ENCODE results near the gene LY6G6F. TPM values are rescaled to one million over a fixed set of nuclear protein-coding genes. Genes with fewer than 3 reads are reported as not detected.
A peak's percentile ranks its signal among the peaks of the same experiment; 100 is the strongest.

LY6G6F gene
- total and polyA plus RNA-seq, 8 donors = not detected

GRCh38 chr6:31676904-31677303 lies 29.8 kb upstream of the LY6G6F start:
- Histone ChIP-seq H3K27ac (no peak overlapping the region), H3K4me3 (no peak overlapping the region), H3K9me3 (no peaks in the 10 kb centered on the region), H3K27me3 (no peaks in the 10 kb centered on the region), H3K36me3 (peaks cover 13 to 27% (median 24%) of the 10 kb centered on the region in 4 donors), H3K4me1 (peaks cover 9 to 20% (median 17%) of the 10 kb centered on the region in 4 donors)
- WGBS, 5 donors = 68 to 87% (median 77%) methylated on average over 5 to 6 of the region's 6 CpGs
- no peak for DNase-seq
- TF ChIP-seq POLR2A (IDR thresholded peaks at IDR 0.05) = no peak
- TF ChIP-seq CTCF (IDR thresholded peaks at IDR 0.05) = no peak
- no peak for TF ChIP-seq POLR2AphosphoS5 (IDR thresholded peaks at IDR 0.05)
- TF ChIP-seq EP300 (IDR thresholded peaks at IDR 0.05) = no peak
- intact Hi-C loops (cut with DNase I; ENCODE audit: low total_unique reads) = no loop called here

- DNase-seq = no peak
- TF ChIP-seq POLR2AphosphoS5 (IDR thresholded peaks at IDR 0.05) = no peak
- TF ChIP-seq CTCF (IDR thresholded peaks at IDR 0.05) = no peak
- no peak for TF ChIP-seq POLR2A (IDR thresholded peaks at IDR 0.05)
- no peak for TF ChIP-seq EP300 (IDR thresholded peaks at IDR 0.05)
- H3K27ac ChIP-seq = no peak overlapping the region
- WGBS, 5 donors = 70 to 79% (median 73%) methylated on average over 8 of the region's 8 CpGs
- no peaks in the 10 kb centered on the region for H3K9me3 ChIP-seq
- intact Hi-C loops (cut with DNase I; ENCODE audit: low total_unique reads) = no loop called here
- H3K36me3 ChIP-seq = peaks cover 4 to 16% (median 13%) of the 10 kb centered on the region in 4 donors
- no peaks in the 10 kb centered on the region for H3K27me3 ChIP-seq
- peaks cover 11 to 29% (median 22%) of the 10 kb centered on the region in 4 donors for H3K4me1 ChIP-seq
- no peak overlapping the region for H3K4me3 ChIP-seq
Observed at GRCh38 chr6:31677955-31678354, 28.7 kb upstream of the LY6G6F start.

GRCh38 chr6:31680226-31681134 lies 26.2 kb upstream of the LY6G6F start, which contains the start of gene LY6G5C:
Gene LY6G5C, minus strand, starts transcription at chr6:31681067. Its CDS starts 694 bp downstream, at chr6:31680373.
- H3K4me3 ChIP-seq = peak within 1 kb of the TSS; percentile 53 to 55 (median 54)
- H3K9me3 ChIP-seq = no peaks in the 10 kb centered on the region
- intact Hi-C loops (cut with DNase I; ENCODE audit: low total_unique reads) = loop anchor here (10.0 kb wide), 1 partner anchor 84 kb away; the partner anchor contains the start of gene SAPCD1
- peaks cover 0 to 13% (median 10%) of the 10 kb centered on the region in 4 donors for H3K36me3 ChIP-seq
- TF ChIP-seq POLR2AphosphoS5 (IDR thresholded peaks at IDR 0.05) (peak in 2 of 3 donors; percentile 44 to 87), CTCF (IDR thresholded peaks at IDR 0.05) (peak in 5 of 7 experiments; percentile 41 to 84 (median 61)), EP300 (IDR thresholded peaks at IDR 0.05) (no peak)
- DNase-seq = peak; percentile 87 to 95
- peak within 1 kb of the TSS; percentile 61 to 85 (median 79) for H3K27ac ChIP-seq
- 11 to 13% (median 12%) methylated on average over 17 of the region's 17 CpGs for WGBS, 5 donors
- peaks cover 11 to 39% (median 28%) of the 10 kb centered on the region in 4 donors for H3K4me1 ChIP-seq
- H3K27me3 ChIP-seq = no peaks in the 10 kb centered on the region

- peak in 1 of 7 experiments; percentile 9 for TF ChIP-seq CTCF (IDR thresholded peaks at IDR 0.05)
- TF ChIP-seq EP300 (IDR thresholded peaks at IDR 0.05) = no peak
- TF ChIP-seq POLR2AphosphoS5 (IDR thresholded peaks at IDR 0.05) = no peak
- no peak for TF ChIP-seq POLR2A (IDR thresholded peaks at IDR 0.05)
- 0 to 1% (median 0%) methylated on average over 11 to 40 of the region's 40 CpGs for WGBS, 5 donors
- intact Hi-C loops (cut with DNase I; ENCODE audit: low total_unique reads) = loop anchor here (10.0 kb wide), 1 partner anchor 84 kb away; the partner anchor contains the start of gene SAPCD1
- Histone ChIP-seq H3K9me3 (no peaks in the 10 kb centered on the region), H3K27ac (peak overlapping the region; percentile 61 to 85 (median 79)), H3K36me3 (peaks cover 0 to 20% (median 16%) of the 10 kb centered on the region in 4 donors), H3K27me3 (no peaks in the 10 kb centered on the region), H3K4me3 (peak overlapping the region; percentile 53 to 55 (median 54)), H3K4me1 (peaks cover 11 to 39% (median 28%) of the 10 kb centered on the region in 4 donors)
- DNase-seq = peak; percentile 45 to 75
Observed at GRCh38 chr6:31681135-31681671, 25.5 kb upstream of the LY6G6F start.
